Activated CD4-positive, alpha-beta T cell treated with anti-CD3 and anti-CD28 coated beads, Interleukin-2, Interleukin-6, amounts not matched to agents 100 ng/mL and 50 ng/mL, durations not matched to agents 16 hours and 8 hours (primary cell): ENCODE data around the gene SEMA5A.

ENCODE experiments used
- DNase-seq: peaks from one replicate; pipeline ENCODE4 v3.0.0-alpha.2; 2020

The SEMA5A gene

DNA sequence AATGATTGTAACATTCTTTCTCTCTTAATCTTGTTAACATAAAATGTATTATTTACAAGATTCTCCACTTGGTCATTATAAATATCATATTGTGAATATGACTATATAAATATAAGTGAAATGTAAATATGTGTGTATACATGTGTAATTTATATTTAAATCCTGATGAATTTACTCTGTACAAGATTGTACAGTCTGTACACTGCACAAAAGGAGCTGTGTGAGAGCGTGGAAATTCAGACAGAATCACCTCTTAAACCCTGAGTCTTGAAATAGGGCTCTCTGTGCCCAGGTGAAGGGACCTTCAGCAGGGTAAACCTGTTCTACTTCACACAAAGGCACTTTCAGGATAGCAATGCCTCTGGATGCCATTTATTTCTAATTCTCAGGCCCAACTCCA, 456.0 kb downstream of the SEMA5A start:
- DNase-seq: no peak

DNA sequence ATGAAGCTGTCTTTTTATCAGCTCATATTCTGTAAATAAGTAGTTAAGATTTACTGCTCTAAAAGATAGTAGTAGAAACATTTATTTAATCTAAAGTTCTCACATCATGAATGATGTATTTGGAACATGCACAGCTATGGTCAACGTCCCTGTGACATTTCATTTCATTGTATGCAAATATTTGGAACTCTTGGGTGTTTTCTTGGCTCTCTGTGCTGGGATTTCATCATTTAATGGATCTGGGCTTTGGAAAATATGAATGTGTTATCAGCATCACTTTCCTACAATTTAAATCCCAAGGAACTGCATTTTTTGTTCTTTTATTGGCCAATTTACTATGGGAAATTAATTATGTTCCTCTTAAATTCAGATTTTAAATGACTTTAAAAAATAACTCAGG, 462.9 kb downstream of the SEMA5A start:
- DNase-seq: no peak

DNA sequence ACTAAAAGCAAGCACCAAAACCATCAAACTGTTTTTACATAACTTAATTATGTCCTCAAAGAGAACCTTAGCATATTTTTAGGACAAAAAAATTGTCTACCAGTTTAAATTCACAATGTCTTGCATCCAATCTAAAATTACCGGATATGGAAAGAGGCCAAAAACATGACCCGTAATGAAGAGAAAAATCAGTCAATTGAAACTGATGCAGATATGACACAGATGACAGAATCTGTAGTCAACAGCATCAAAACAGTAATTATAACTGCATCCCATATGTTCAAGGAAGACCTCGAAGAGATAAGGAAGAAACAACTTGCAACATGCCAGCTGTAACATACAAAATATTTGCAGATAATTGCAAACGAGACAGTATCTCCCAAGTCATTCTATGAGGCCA, 473.2 kb downstream of the SEMA5A start:
- DNase-seq: no peak

DNA sequence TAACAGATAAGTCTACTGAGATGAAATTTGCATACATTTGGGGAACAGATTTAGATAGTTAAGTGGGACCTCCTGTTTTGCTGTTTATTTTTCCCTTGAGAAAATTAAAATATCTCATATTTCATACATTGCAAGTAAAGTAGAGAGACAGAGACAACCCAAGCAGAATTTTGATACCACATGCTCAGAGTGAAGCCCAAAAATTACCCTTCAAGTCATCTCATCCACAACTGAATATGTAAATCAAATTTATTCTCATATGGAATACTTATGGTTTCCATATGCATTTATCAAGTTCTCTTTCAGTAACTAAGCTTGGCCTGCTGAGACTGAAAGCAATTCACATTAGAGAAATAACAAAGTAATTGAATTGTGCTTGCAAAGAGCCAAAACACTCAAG, 474.4 kb downstream of the SEMA5A start:
- no peak for DNase-seq

DNA sequence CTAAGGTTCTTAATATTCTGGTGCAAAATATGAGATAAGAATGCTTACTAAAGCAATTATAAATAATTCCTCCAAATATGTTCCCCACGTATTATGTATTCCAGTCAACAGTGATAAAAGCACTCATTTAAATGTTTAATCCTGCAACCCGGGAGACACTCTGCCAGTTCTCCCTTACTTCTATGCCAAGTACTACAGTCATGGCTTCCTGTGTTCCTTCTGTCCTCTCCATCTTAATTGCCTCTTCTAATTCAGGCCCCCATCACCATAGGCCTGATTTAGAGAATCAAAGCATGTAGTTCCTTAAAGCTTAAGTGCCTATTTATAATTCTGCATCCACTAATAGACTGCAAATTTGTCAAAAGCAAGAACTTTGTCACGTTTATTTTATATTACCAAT, 474.8 kb downstream of the SEMA5A start:
- DNase-seq: no peak

DNA sequence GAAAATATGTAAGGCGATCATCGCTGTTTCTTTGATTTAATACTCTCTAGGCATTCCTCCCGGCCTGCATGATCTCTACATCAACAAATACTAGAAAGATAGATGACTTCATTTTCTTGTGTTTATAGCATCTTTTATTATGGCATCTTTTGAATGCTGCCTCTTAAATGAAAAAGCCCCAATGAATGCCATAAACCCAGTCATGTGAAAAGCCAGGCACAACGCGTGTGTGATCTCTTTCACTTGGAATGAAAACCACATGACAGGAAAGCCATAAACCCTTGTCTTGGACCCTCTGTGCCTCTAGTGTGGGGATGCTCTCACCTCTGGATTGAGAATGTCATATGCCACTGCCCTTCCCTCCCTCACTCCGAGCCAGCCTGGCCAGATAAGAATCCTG, 476.2 kb downstream of the SEMA5A start:
- no peak for DNase-seq

DNA sequence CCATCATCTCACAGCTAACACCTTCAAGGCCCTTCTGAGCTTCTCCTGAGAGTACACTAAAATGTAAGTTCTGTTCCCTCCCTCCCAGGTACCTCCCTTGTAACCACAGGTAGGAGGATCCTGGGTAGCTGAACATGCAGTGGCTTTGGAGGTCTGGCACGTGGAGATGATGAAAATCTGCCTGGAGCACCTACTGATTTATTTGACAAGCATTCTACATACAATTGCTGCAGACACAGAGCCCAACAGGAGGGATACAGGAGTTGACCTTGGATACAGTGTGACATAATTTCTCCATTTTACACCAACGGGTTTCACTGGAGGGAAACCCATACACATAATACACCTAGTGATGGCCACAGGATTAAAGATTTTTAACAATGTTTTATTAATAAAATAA, 478.7 kb downstream of the SEMA5A start:
- DNase-seq: no peak

DNA sequence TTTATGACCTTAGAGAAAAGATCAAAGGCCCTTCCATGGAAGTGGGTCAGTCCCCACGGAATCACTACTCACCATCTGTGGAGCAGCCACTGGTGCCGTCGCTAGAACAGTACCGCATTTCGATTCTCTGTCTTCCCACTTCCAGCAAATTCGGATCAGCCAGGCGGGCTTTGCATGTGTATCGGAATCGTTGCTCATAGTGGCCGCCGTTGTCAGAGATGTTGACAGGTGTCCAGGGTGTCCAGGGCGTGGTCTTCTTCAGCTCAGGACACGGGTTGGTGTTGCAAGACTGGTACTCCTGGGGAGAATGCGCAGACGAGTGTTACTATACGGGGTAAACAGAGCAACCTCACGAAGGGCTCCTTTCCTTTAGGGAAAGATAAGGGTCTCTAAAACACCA, 479.5 kb downstream of the SEMA5A start:
- no peak for DNase-seq

DNA sequence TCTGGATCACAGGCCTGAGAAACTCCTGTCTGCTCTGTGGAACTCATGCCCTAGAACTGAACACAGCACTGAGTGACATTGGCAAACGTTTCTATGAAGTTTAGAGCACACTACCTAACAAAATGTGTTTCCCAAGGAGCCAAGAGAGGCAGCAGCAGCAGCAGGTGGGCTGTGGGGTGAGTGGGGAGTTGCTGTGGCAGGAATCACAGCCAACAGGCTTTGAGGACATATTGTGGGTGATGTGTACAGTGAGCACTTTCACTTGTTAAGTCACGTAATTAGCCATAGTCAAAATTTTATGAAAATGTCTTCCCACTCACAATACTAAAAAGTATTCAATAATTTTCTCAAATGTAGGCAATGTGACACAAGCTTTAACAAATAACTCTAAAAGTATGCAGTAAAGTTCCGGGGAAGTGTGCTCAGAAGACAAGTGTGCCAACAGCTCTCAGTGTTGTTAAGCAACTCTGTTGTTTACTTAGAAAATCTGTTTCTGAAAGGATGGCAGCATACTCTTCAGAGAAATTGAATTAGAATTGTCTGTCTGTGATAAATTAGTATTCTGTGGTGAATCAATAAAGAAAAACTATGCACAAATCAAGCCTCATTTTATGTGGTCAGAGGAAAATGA, 482.1 kb downstream of the SEMA5A start:
- no peak for DNase-seq

DNA sequence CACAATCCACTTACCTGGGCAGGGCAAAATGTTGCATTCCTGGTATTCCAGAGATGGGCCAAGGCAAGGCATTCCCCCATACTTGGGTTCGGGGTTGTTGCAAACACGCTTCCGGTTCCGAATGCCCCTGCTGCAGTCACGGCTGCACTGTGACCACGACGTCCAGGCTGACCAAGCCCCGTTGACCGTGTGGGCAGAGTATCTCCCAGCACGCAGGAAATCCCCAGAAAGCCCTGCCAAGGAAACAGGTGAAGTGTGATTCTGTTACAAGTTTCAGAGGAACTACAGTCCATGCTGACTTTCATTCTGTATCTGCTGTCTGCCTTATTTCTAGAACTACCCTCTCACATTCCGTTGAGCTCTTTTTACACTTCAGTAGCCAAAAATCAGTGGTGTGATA, 483.0 kb downstream of the SEMA5A start:
- no peak for DNase-seq

DNA sequence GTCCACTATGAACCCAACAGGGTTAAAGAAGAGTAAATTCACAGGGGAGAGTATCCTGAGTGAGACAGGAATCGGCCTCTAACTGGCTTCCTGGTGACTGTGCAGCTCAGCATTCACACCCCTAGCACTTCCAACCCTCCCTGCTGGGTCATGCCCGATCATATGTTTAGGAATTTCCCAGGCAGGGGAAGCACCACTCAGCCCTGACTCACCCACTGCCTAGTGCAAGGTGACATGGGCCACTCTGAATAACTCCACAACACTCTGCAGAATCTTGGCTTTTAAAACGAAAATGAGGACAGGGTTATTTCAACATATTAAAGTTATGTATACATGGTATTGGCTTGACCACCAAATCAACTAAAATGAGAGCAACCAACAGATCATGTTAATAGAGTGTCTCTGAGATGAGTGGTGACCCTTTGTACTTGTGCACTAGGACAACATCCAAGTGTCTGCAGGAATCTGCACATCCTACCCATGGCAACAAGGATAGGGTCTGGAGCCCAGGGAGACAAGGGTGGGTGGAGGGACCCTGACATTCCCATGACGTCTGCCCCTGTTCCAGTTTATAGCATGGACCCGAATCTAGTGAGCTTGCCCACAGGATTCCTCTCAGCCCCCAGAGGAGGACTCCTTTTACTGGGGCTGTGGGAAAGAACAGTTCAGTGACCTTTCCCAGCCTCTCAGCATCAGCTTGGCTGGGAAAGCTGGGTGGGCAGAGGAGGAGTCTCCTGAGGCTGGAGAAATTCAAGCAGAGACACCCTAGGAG, 485.8 kb downstream of the SEMA5A start:
- DNase-seq: no peak

DNA sequence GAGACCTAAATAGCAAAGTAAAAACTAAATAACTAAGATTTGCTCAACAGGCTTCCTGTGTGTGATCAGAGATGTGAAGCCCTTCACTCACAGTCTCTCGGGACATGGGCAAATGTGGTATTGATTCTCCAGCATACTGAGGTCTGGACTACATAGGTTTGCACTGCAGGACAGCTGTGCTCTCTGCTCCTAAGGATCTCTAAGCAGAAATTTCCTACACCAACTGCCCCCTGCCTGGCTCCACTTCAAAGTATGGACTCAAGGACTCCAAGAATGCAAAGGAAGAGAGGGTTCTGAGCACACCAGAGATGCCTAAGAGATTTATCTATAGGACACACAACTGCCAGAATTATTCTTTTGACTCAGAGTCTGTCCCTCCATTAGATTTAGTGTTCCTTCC, 487.2 kb downstream of the SEMA5A start:
- no peak for DNase-seq

DNA sequence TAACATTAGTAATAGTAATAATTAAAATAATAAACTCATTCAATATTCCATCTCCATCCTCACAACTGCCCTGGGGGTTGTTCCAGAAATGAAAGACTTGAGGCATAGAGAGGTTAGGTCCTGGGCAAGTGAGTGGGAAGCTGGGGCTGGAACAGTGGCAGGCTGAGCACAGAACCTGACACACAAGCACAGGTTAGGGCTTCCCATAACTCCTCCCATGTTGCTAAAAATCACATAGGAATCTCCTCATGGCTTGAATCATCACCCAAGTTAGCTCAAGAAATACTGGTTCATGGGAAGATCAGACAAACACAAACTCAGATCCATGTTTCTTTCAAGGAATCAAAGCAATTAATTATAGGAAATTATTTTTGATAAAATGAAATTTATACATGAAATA, 487.7 kb downstream of the SEMA5A start:
- DNase-seq: no peak

DNA sequence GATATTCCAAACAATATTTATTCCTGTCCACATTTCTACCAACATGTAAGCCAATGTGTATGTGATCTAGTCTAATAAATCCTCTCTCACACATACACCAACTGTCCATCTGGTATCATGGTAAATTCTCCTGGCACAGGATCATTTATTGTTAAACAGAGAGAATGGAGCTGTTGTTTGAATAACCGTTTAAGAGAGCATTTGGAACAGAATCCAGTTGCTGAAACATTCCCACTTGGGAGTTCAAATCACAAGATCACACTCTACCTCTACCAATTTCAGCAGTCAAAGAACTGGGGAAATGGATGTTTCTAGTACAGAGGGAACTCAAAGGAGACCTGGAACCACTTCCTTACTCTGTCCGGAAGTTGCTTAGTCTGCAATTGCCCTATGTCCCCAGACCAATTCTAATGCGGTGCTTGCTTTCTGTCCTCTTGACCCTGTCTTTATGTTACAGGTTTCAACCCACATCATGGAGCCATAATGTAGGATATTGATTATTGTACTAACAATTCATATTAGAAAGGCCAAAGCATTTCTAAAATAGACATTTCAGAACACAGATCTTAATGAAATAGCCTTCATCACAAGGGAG, 488.4 kb downstream of the SEMA5A start:
- DNase-seq: no peak

DNA sequence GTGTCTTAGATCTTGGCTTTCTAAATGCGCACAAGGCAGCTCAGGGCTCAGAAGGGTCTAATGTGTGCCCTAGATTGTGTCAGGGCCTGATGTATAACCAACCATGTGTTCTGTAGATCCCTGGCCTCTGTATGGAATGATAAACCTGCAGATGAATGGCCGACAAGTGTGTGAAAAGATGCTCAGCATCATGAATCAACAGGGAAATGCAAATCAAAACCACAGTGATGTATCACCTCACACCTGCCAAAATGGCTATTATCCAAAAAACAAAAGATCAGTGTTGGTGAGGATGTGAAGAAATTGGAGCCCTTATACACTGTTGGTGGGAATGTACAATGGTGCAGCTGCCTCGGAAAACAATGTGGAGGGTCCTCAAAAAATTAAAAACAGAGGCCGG, 489.8 kb downstream of the SEMA5A start:
- DNase-seq: no peak

DNA sequence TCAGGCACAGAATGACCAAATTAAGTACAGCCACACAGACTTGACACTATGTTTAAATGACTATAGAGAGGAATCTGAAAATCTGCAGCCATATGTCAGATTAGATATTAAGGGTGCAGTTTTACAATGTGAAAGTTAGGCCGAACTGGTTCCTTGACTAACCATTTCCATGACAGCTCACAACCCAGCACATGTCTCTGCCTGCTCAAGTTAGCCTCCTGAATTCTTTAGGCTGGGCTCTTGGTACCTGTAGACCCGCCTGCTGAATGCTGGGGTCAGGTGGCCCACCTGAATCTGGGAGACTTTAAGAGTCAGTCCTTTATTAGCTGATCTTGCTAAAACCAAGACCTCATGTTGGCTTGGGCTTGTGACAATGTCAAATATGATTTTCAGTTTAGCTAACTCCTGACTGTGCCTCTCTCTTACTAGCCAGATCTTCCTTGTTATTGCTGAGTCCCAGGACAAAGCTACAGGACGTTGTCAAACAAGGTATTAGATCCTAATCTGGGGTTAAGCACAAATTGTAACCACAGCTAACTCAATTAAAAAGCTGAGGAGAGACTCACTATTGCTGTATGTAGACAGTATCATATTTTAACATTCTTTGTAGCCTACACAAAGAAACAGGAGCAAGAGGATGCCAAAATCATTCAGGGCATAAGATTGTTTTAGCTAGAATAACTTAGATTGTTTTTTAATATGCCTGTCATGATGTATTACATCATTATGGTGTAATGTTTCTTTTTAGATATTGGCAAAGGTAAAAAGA, 490.9 kb downstream of the SEMA5A start:
- DNase-seq: no peak

DNA sequence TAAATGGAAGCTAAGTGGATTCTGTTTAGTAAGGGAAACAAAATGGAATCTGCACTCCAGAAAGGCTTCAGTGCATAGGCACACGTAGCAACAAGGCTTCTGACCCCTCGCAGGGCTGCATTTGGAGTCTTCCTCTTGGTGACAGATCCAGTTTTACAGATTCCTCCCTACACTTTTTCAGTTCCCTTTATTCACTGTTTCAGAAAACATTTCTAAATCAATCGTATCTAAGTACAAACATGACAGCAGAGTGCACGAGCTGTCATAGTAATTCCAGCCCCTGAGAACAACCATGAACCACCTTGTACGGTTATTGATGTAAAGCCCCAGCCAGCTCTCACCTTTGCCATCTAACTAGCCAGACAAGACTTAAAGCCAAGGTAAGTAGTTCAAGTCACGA, 491.6 kb downstream of the SEMA5A start:
- DNase-seq: no peak

DNA sequence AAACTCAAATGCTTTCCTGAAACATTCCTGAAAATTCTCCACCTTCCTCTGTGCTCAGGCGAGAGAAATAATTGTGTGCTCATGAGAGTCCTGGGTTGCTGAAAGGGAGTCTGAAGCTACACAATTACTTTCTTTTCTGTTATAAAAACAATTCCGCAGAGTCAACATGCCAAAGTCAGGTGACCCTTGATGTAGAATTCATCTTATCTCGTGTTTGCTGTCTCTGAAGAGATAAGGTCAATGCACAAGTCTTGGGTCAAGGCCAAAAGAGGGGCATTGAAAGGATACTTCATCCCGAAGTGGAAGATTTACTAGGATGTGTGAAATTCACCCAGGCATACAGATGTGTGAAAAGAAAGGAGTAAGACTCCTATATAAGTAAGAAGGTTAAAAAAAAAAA, 493.5 kb downstream of the SEMA5A start:
- no peak for DNase-seq

DNA sequence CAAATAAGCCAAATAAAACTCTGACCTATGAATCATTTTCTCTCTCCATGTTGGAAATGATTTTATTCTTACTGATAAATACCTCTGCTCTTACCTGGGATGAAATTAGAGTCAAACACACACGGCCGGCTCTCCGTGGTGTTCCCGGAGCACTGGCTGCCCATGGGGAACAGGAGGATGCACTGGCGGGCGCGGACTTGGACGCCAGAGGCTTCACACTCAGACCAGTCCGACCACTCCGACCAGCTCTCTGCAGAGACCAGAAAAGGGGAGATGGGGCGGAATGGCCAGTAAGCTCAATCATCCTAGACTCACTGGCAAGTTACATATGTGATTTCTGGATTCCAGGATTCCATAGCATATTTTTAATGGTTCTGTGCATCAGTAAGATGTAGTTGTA, 494.1 kb downstream of the SEMA5A start:
- no peak for DNase-seq

DNA sequence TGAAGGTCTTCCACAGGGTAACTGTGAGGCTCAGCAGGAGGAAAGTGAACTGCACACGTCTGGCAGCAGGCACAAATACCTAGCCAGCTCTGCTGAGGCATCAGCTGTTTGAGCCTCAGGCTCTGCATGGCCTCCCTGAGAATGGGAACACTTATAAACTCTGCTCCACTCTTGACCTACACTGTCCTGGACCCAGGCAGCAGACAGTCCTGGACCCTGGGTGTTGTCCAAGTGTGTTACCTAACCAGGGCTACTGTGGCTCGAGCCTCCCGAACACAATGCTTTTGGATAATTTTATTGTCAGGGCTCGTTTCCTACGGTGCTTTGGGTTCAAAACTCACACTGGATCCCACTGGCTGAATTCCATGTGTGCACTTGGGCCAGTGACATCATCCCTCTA, 497.9 kb downstream of the SEMA5A start:
- no peak for DNase-seq

DNA sequence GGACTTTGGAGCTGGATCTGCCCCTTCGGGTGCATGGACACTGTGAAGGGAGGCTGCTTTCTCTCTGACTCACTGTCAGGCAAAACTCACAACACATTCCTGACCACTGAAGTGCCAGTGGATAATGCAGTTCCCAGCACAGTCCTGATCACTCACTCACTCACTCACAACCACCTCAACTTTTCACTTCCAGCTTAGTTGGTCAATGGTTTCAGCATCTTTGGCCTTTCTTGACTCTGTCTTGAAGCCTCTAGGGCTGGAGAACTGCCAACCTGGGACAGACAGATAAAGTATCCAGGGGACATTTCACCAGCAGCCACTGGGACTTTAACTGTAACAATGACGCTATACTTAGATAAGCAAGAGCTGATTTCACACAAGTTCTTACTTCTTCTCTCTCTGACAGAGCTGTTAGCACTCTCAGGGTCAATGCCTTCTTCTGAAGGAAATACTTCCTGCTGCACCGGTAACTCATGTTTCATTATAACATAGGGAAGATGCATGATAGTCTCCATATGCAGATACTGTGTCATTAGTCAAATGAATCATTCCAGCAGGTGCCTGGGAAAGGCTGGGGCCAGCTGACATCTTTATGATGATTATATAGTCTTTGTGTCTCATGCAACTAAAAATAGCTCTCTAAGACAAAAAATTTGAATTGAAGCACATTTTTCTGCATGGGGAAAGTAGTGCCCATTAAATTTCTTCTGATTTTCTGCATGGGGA, 499.0 kb downstream of the SEMA5A start:
- no peak for DNase-seq

DNA sequence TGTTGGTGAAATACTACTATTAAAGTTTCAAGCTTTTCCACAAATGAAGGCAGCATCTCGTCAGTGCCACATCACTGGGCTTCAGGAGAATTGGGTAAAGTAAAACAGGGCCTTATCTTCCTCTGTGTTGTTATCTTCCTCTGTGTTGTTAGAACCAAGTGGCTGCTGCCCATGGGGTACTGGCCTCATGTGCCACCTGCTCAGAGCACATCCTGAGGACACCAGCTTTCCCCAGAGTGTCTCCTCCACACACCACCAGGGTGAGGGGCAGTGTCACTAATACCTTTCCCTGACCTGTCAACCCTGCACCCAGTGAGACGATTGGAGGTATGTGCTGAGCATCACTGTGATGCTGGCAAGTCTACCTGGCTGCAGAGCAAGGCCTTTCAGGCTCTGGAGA, 499.9 kb downstream of the SEMA5A start:
- DNase-seq: no peak

DNA sequence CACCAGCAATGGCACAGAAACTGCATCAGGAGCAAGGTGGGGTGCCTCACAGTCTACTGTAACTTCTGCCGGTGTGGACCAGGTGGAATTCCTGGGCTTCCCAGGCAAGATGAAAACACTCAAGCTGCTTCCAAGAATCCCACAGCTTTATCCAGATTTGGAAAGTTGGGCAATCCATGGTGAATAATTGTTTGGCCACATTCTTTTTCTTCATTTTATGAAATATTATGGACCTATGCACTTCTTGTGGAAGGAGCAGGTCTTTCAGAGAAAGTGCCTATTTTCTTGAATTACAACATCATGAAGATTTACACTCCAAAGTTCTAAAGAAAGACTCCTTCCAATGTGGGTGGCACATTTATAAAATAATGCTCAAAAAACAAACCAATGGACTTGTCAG, 503.6 kb downstream of the SEMA5A start:
- no peak for DNase-seq
